ENCODE measurements around the gene IGFBP2.

DNA sequence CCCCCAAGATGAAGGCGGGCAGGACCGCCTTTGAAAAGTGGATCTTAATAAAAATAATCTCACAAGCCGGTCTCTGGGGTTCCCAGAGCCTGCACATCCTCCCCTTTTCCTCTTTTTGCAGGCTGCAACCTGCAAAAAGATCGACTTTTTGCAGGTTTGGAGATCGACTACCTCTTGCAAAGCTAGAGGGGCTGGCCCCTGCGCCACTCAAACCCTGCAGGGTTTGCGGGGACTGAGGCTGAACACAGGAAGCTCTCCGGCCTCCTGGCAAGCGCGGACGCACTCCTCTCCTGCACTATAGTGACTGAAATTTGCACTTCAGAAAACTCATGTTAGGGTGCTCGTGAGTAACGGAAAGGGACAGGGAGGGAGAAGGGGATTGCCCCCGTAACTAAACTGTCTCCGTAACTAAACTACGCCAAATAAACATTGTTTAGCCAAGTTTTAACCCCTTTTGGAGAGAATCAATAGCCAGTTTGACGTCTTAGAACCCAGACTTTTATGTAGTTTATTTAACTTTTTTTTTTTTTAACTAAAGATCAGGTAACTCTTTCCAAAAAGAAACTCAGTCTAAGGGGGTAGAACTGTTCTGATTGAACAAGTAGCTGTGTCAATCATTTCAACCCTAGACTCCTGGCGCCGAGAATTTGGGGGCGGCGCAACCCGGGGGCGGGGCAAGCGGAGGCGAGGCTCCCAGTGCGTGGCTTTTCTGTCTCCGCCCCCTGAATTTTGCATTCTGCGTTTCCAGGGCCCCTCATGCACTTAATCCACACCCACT is 59.6 kb downstream of the IGFBP2 start:
- TF ChIP-seq, protein P1, sequence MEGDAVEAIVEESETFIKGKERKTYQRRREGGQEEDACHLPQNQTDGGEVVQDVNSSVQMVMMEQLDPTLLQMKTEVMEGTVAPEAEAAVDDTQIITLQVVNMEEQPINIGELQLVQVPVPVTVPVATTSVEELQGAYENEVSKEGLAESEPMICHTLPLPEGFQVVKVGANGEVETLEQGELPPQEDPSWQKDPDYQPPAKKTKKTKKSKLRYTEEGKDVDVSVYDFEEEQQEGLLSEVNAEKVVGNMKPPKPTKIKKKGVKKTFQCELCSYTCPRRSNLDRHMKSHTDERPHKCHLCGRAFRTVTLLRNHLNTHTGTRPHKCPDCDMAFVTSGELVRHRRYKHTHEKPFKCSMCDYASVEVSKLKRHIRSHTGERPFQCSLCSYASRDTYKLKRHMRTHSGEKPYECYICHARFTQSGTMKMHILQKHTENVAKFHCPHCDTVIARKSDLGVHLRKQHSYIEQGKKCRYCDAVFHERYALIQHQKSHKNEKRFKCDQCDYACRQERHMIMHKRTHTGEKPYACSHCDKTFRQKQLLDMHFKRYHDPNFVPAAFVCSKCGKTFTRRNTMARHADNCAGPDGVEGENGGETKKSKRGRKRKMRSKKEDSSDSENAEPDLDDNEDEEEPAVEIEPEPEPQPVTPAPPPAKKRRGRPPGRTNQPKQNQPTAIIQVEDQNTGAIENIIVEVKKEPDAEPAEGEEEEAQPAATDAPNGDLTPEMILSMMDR (IDR thresholded peaks at IDR 0.05) = no peak
- no peak for TF ChIP-seq ZFX (IDR thresholded peaks at IDR 0.05; ENCODE audit: borderline replicate concordance)
